Stimulated activated CD4-positive, alpha-beta T cell treated with anti-CD3 and anti-CD28 coated beads, Interleukin-12 subunit alpha, Interleukin-12 subunit beta, amount 100 ng/mL, for 48 hours (primary cell): ENCODE measurements around the gene ZNF543.
"Not testable (repeated sequence)": the region's sequence is repeated elsewhere in the genome, so short reads cannot be mapped to it uniquely, and the experiment has no call there.

ENCODE experiments used
- DNase-seq, 3 donors: peaks; one replicate each; pipeline ENCODE4 v3.0.0-alpha.2; 2020; ENCODE audit warnings: low read depth in 2 of 3, low spot score in 1 of 3

ZNF543 gene

DNA sequence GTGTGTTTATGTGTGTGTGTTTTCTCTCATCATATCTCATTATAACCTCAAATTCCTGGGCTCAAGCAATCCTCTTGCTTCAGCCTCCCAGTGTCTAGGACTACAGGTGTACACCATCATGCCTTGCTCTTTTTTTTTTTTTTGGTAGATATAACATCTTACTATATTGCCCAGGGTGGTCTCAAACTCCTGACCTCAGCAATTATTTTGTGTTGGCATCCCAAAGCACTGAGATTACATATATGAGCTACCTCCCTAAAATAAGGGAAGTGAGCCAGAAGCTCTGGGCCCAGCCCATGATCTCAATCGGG lies 448 bp upstream of the ZNF543 start:
- no peak for DNase-seq

DNA sequence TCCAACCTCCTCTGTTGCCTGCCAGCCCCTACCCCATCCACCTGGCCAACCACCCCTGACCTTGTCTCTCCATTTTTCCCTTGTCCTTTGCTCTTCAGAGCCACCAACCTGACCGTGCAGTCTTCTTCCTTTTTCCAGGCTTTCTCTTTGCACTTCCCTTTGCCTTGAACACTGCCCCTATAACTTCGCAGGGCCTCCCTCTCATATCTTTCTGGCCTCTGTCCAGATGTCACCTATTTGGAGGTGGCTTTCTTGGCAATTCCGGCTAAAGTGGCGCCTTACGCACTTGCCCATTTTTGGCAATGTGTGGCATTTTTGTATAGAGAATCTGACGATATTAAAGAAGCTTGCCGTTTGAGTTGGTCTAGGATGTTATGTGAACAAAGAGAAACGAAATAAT lies 844 bp downstream of the ZNF543 start:
- DNase-seq: no peak

DNA sequence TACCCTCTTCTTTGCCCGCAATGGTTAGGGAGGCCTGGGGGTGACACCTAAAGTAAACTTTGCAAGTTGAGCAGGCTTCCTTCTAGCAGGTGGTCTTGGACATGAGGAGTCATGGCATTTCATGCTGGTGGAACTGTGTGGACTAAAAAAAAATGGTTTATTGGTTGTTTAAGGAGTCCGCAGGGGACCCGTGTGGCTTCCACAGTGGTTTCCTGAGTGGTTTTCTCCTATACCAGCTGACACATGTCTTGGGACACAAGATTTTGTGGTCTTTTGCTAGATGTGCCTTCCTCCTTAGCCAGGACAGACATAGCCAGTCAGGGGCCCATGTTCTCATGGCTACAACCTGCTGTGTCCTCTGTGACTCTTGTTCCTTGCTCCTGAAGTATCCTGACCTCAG lies 1.5 kb downstream of the ZNF543 start:
- DNase-seq: no peak

DNA sequence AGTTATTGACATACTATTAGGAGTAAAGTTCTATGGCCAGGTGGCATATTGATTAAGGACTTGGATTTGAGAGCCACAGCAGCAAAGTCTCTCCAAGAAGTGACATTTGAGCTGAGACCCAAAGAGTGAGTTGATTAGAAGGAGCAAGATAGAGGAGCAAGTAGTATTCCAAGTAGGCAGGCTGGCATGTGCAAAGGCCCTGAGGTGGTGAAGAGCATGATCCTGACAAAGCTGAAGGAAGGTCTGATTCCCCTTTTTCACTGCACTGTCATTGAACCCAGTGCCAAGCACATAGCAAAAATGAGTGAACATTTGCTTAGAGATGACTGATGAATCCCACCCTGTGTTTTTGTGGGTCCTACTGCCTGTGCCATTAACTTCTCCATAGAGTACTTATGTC lies 4.7 kb downstream of the ZNF543 start:
- DNase-seq: no peak

DNA sequence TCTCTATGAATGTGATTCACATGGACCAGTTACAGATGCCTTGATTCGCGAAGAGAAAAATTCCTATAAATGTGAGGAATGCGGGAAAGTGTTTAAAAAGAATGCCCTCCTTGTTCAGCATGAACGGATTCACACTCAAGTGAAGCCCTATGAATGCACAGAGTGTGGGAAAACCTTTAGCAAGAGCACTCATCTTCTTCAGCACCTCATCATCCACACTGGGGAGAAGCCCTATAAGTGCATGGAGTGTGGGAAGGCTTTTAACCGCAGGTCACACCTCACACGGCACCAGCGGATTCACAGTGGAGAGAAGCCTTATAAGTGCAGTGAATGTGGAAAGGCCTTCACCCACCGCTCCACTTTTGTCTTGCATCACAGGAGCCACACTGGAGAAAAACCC lies 7.7 kb downstream of the ZNF543 start:
- DNase-seq: no peak

DNA sequence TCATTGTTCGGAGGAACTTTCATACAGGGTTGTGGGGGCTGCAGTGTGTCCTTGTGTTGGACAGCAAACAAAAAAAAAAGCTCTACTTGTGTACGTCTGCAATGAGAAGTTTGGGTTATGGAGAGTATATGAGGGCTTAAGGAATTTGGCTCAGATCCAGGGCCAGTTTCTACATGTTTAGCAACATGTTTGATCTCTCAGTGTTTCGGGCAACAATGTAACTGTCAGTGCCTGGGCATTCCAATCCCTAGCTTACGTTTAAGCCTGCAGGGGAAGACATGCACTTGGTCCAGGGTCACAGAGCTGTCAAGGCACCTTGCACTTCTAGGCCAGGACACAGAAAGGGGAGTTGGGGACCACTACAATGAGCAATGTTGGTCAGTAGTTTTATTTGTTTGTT lies 13.9 kb downstream of the ZNF543 start:
- no peak for DNase-seq

DNA sequence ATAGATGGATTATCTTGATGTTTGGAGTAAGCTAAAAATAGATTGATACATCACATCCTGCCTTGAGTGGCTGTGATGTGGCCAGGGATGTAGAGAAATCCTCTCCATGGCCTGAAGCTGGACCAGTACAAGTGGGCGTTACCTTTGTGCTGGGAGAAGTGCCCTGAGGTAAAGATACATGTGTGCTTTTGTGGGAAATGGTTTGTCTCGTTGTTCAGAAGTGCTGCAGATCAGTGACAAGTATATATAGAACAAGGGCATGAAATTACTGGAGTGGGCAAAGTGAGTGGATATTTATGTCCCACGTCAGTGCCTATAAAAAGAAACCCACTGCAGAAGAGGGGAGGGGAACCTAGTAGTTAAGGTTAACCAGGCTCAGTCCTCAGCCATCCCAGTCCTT lies 18.6 kb downstream of the ZNF543 start:
- DNase-seq: no peak

DNA sequence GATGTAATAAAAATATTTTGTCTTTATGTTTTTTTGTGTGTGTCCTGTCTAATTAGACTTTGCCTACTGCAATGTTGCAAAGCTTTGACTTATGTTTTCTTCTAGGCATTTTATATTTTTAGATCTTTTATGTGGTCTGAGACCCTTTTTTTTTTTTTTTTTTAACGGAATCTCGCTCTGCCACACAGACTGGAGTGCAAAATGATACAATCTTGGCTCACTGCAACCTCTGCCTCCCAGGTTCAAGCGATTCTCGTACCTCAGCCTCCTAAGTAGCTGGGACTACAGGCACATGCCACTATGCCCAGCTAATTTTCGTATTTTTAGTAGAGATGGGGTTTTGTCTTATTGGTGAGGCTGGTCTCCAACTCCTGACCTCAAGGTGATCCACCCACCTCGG lies 22.3 kb downstream of the ZNF543 start:
- no peak for DNase-seq

DNA sequence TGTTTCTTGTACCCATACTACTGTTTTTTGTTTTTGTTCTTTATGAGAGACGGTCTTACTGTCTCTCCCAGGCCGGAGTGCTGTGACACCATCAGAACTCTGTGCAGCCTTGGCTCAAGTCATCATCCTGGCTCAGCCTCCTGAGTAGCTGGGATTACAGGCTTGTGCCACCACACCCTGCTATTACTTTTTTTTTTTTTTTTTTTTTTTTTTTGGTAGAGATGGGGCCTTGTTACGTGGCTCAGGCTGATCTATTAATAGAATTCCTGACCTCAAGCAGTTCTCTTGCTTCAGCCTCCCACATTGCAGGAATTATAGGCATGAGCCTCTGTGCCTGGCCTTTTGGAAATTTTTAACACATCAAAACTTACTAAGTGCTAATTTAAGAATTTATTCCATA lies 27.9 kb downstream of the ZNF543 start:
- no peak for DNase-seq

DNA sequence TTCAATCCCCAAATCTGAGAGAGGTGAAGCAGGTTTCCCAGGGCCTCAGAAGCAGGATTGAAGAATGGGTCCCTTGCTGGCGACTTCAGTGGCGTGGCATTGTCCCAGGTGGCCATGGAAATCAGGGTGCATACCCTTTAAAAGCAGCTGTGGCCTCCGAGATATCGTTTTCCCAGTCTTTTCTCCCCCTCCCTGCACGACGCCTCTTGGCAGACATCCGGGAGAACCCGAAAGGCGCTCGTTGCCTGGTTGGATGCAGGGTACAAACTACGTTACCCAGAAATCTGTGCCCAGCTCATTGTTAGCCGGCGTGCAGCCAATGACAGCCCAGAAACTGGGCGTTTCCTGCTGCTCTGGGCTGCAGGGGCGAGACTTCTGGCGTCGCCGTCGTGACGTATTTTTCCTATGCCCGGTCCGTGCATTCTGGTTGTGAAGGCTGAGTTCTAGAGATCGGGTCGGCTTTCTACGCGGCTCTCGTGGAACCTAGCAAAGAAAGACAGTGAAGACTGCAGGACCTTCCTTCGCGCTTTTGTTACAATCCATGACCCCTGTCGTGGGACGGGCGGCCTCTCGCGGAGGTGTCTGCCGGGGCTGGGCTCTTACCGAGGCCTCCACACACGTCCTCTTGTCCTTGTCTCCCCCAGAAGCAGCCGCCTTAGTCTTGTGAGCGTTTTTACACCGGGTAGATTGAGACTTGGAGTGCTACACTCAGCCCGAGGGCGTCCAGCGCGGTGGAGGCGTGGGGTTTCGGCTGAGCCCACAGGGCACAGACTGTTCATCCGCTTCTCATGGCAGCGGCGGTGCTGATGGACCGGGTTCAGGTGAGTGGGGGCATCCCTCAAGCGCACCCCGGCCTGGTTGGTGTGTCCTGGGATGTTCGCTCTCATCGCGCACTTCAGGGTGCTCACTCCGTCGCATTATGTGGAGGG lies 30.9 kb downstream of the ZNF543 start, which contains the start of gene ZNF304:
Gene ZNF304, plus strand, starts transcription at position 395 of the 929 bp plus-strand sequence. Its CDS starts 394 bp downstream, at position 789.
- peak; percentile 68 to 78 (median 77) for DNase-seq

DNA sequence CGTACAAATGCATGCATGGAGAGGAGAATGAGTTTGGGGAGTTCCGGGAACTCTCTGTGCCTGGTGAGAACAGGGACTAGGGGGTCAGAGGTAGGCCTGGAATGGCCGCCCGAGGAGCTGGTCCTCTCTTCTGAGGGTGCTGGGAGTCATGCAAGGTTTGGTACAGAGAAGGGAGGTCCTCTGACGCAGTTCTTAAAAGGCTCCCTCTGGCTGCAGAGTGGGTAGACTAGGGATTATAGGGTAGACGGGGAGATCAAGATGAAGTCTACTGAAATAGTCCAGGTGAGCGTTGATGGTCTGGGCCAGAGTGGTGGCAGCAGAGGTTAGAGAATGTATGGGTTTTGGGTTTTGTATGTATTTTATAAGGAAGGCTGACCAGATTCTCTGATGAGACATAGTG lies 31.6 kb downstream of the ZNF543 start:
- no peak for DNase-seq

DNA sequence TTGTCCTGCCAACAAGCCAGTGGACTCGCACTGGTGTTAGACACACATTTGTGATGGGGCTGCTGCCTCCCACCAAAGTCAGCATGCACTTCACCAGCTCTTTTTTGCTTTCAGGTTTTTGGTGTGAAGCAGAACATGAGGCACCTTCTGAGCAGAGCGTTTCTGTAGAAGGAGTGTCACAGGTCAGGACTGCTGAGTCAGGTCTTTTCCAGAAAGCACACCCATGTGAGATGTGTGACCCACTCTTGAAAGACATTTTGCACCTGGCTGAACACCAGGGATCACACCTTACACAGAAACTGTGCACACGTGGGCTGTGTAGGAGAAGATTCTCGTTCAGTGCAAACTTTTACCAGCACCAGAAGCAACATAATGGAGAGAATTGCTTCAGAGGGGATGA lies 35.6 kb downstream of the ZNF543 start:
- DNase-seq: no peak

DNA sequence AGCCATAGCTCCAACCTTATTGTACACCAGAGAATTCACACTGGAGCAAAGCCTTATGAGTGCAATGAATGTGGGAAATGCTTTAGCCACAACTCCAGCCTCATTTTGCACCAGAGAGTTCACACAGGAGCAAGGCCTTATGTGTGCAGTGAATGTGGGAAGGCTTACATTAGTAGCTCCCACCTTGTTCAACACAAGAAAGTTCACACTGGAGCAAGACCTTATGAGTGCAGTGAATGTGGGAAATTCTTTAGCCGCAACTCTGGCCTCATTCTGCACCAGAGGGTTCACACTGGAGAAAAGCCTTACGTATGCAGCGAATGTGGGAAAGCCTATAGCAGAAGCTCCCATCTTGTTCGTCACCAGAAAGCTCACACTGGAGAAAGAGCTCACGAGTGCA lies 37.1 kb downstream of the ZNF543 start:
- DNase-seq: no peak

DNA sequence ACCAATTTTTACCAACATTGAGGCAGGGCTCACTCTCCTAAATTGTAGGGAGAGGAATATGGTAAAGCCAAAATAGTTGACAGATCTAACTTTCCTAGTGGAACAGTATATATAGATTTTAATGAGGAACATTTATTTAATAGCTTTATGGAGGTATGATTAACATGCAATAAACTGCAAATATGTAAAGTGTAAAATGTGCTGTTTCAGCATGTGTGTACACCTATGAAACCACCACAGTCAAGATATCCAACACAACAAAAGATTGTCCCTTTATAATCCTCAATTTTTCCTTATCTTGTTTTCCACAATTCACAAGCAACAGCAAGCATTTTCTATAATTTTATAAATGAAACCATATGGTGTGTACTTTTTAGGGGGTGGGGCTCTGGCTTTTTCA lies 39.0 kb downstream of the ZNF543 start:
- no peak for DNase-seq

DNA sequence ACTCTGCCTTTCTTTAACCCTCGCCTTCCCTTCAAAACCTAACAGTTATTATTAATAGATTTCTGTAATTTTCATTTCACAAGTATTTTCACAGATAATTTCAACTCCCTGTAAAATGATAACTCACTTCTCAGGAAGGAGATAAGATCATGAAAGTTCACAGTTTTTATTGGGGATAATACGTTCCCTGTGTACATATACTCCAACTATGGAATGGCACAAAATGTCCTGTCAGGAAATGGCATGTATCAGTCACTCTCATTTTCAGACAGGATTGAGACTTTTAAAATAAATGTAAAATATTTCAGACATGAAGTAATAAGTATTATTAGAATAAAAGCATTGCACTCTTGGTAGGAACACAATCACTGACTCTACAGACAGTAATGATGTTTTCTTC lies 42.1 kb downstream of the ZNF543 start:
- DNase-seq: no peak

DNA sequence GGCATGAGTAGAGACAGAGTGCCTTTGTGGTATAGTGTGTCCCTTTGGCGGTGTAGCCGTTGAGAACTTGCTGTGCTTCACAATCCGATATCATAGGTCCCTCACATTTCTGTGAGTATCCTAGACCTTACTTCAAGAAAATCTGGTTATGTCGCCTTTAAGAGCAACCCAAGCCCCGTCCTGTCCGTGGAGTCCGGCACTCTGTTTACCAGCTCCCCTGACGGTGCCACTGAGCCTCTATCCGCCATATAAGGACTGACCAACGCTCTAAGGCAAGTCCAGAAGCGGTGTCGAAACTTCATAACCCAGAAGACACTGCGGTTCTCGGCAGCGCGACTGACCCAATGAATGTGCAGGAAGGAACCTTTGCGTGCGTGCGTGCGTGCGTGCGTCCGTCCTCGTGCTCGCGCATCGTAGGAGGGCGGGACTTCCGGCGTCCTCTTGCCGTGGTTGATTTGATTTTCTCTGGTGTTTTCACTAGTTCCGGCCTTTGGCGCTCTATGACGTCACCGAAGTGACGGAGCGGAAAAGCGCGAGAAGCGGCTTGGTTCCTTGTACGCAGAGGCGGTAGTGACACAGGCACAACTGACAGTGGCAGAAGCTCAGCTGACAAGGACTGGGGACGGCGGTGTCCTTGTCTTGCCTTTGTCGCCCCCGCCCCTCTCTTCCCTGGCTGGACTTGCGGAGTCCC lies 42.9 kb downstream of the ZNF543 start, which contains the start of the genes TRAPPC2B and ZNF547:
Gene TRAPPC2B, plus strand, starts transcription at position 555 of the 691 bp plus-strand sequence. CDS start 1,283 bp downstream, outside the sequence.
Gene ZNF547, plus strand, starts transcription at position 555 of the 691 bp plus-strand sequence. CDS start 5,005 bp downstream, outside the sequence.
- peak; percentile 95 to 96 (median 96) for DNase-seq

DNA sequence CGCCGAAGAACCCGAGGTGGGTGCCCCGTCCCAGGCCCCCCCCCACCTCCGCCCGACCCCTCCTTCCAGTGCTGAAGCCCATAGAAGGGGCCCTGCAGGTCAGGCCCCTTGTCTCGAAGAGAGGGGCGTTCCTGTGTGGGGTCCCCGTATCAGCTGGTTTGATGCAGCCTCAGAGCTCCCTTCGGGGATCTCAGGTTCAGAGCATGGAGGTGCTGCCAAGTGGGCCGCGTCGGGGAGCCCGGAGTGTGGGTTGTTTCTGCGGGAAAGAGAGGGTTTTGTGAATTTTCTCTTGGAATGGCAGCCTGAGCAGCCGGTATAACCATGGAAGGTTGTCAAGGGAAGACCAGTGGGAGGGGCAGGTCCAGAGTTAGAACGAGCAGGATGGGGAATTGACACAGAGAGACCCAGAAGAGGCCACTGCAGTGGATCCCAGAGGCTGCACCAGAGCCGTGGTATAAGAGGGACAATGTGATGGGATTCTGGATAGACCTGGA lies 43.5 kb downstream of the ZNF543 start:
- no peak for DNase-seq

DNA sequence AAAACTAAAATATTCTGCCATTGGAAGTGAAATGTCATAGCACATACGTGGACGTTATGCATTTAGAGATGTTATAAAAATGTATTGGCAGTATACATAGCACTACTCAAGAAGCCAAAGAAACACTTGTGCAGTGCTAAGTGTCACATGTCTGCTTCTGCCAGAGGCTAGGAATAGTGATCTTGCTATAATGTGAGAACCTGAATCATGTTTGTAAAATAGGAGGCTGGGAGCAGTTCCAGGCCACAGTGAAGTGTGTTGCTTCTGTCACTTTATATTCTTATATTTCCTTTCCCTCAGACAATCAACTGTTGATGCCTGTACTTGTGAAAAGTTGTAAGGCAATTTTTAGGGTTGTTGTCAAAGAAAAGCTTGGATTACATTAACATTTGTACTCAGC lies 46.5 kb downstream of the ZNF543 start:
- no peak for DNase-seq

DNA sequence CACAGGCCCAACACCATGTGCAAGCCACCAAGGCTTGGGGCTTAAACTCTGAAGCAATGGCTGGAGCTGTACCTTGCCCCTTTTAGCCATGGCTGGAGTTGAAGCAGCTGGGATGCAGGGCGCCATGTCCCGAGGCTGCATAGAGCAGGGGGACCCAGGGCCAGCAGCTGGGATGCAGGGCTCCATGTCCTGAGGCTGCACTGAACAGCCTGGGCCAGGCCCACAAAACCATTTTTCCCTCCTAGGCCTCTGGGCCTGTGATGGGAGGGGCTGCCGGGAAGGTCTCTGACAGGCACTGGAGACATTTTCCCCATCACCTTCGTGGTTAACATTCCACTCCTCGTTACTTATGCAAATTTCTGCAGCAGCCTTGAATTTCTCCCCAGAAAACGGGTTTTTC lies 53.9 kb downstream of the ZNF543 start:
- DNase-seq: no peak

DNA sequence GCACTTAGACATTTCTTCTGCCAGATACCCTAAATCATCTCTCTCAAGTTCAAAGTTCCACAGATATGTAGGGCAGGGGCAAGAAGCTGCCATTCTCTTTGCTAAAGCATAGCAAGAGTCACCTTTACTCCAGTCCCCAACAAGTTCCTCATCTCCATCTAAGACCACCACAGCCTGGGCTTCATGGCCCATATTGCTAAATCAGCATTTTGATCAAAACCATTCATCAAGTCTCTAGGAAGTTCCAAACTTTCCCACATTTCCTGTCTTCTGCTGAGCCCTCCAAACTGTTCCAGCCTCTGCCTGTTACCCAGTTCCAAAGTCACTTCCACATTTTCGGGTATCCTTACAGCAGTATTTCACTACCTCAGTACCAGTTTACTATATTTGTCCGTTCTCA lies 54.4 kb downstream of the ZNF543 start:
- not testable (repeated sequence) for DNase-seq

DNA sequence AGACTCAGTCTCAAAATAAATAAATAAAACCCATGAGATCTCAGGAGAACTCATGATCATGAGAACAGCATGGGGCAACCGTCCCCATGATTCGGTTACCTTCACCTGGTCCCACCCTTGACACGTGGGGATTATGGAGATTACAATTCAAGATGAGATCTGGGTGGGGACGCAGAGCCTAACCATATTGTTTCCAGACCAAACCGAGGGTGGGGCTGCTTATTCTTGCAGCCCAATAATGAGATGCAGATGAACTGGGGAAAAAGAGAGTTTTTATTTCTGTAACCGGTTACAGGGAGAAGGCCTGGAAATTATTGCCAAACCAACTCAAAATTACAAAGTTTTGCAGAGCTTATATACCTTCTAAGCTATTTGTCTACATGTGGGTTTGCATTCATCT lies 55.9 kb downstream of the ZNF543 start:
- DNase-seq: no peak

DNA sequence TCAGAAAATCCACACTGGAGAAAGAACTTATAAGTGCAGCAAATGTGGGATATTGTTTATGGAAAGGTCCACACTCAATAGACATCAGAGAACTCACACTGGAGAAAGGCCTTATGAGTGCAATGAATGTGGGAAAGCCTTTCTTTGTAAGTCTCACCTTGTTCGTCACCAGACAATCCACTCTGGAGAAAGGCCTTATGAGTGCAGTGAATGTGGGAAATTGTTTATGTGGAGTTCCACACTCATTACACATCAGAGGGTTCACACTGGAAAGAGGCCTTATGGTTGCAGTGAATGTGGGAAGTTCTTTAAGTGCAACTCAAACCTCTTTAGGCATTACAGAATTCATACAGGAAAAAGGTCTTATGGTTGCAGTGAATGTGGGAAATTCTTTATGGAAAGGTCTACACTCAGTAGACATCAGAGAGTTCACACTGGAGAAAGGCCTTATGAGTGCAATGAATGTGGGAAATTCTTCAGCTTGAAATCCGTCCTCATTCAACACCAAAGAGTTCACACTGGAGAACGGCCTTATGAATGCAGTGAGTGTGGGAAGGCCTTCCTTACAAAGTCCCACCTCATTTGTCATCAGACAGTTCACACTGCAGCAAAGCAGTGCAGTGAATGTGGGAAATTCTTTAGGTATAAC lies 57.4 kb downstream of the ZNF543 start:
- no peak for DNase-seq
